AG10803 (cell line): ENCODE measurements around the gene GALNTL6.

Experiments
- DNase-seq: peaks from one replicate; pipeline ENCODE4 v3.0.0; 2010; ENCODE audit warnings: low read depth
- H3K4me3 ChIP-seq: 2 replicates; pipeline ENCODE4 v1.5.1; 2011; ENCODE audit warnings: mild to moderate bottlenecking, low read length, control low read depth
- TF ChIP-seq, protein P1 (sequence below): conservative IDR thresholded peaks from 2 replicates; pipeline ENCODE4 v1.5.1; 2011; ENCODE audit warnings: mild to moderate bottlenecking, low read length, control low read depth, inconsistent platforms

Gene GALNTL6

DNA sequence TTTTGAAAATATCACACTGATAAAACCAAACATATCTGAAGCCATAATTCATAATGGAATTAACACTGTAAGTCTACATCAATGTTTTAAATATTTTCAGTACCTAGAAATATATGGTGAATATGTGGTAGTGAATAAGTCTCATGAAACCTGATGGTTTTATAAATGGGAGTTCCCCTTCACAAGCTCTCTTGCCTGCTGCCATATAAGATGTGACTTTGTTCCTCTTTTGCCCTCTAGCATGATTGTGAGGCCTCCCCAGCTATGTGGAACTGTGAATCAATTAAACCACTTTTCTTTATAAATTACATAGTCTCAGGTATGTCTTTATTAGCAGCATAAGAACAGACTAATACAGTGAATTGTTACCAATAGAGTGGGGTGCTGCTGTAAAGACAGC is 818.6 kb downstream of the GALNTL6 start:
- H3K4me3 ChIP-seq, result no peak overlapping the region
- TF ChIP-seq, protein P1, sequence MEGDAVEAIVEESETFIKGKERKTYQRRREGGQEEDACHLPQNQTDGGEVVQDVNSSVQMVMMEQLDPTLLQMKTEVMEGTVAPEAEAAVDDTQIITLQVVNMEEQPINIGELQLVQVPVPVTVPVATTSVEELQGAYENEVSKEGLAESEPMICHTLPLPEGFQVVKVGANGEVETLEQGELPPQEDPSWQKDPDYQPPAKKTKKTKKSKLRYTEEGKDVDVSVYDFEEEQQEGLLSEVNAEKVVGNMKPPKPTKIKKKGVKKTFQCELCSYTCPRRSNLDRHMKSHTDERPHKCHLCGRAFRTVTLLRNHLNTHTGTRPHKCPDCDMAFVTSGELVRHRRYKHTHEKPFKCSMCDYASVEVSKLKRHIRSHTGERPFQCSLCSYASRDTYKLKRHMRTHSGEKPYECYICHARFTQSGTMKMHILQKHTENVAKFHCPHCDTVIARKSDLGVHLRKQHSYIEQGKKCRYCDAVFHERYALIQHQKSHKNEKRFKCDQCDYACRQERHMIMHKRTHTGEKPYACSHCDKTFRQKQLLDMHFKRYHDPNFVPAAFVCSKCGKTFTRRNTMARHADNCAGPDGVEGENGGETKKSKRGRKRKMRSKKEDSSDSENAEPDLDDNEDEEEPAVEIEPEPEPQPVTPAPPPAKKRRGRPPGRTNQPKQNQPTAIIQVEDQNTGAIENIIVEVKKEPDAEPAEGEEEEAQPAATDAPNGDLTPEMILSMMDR, result no peak
- no peak for DNase-seq

DNA sequence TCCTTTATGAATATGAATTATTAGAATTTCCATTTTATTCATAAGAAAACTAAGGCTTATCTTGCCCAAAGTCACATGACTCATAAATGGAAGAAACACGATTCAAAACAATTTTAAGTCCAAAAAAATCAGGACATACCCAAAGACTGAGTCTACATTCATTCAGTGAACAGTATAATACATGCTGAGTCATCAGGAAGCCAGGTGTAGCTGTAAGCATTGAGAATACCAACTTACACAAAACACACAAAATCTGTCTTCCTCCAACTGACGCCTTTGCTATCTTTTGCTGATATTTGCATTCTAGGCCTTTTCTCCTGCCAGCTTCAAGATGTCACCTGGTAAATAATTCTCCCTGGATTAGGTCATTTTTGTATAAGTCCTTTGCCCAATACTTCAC is 835.3 kb downstream of the GALNTL6 start:
- DNase-seq, result no peak
- TF ChIP-seq, protein P1, result no peak
- no peak overlapping the region for H3K4me3 ChIP-seq

DNA sequence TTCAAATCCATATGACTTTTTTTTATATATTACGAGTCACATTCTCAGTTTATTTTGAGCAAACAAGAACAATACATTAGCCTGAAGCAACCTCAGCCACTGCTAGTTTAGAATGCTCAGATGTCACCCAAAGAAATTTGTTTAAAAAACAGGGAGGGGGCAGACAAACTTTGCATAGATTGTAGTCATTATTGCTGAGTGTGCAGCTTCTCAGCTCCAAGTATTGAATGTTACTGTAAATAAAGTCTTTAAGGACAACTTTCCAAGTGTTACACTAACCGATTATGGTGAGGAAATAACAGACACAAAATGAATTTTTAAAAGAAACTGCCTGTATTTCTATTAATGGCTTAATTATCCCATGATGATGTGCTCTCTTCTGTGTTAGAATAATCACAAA is 835.9 kb downstream of the GALNTL6 start:
- TF ChIP-seq, protein P1, result no peak
- DNase-seq, result no peak
- H3K4me3 ChIP-seq, result no peak overlapping the region

DNA sequence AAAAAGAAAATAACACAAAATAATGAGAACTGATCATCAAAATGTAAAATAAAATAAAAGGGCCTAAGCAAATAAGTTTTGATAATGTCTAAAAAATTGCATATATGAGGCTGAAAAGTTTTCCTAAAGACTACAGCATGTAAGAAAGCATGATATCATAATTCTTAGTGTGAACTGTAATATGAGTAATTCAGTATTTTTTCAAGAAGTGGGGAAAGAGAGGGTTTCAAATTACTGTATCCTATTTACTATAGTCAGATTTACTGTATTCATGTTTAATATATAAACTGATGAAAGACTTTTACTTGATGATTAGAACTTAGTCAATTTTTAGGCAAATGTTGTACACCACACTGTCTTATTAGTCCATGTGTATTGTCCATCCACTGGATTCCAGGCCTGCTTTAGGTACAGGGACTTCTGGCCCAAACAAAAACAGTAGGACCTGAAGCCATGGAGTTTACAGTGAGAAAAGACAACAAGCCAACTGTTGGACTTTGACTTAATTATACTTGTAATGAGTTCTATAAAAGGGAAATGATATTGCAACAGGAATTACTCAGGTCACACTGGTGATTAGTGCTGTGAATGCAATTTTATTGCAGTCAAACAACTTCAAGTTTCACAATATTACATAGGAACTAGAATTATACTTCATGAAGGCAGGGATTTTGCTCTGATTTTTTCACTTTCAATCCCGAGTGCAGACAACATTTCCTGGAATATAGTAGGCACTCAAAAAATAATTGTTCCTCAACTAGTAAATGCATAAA is 837.7 kb downstream of the GALNTL6 start:
- no peak for DNase-seq
- H3K4me3 ChIP-seq, result no peak overlapping the region
- TF ChIP-seq, protein P1, result no peak

DNA sequence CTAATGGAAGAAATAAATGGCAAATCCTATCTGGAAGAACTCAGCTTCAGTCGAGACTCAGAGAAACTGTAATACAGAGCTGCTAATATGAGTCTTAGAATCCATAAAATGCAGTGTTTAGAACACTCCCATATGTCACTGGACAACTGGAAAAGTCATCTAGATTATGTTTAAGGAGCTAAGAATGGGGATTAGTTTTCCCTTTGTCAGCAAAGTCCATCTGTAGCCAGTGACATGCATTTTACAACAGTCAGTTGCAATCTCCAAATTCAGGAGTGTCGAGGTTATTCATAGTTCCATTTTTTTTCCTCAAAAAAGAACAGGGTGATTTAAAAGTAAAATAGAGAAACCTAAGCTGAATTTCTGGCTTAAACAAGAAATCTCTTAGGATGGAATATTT is 838.8 kb downstream of the GALNTL6 start:
- TF ChIP-seq, protein P1, result no peak

DNA sequence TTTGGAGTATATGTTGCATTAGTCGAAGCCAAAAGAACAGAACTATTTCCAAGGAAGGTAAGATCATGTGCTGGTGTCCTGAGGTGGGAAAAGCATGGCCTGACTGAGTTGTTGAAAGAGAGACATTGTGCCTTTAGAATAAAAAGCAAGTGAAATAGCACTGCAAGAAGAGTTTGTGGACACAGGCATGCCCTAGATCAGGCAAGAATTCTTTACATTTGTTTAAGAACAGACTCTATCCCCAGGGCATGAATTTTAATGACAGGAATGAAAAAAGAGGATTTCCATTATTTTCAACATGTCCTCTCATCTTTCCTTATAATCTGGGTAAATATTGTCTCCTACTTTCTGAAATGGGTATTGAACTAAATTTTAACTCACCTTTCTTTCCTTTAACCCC is 839.2 kb downstream of the GALNTL6 start:
- H3K4me3 ChIP-seq, result no peak overlapping the region
- no peak for DNase-seq
- TF ChIP-seq, protein P1, result no peak

More for the DNA sequence above, 838.8 kb downstream of the GALNTL6 start:
- no peak for DNase-seq
- H3K4me3 ChIP-seq, result no peak overlapping the region

DNA sequence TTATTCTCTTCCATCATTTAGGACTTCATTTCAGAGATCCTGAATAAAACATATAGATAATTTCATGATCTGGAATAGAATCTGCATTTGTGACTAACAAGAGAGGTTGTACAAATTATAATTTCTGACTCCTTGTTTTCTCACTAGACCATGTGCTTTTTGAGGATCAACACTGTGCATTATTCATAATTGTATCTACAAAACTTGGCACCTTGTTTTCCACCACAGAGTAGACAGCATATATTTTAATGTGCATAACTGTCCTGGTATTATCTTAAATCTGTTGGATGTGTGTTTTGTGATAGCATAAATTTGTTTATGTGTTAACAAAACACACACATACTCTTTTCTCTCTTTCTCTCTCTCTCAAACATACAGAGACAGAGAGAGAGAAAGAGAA is 840.5 kb downstream of the GALNTL6 start:
- no peak overlapping the region for H3K4me3 ChIP-seq
- TF ChIP-seq, protein P1, result no peak
- no peak for DNase-seq
